ENCODE data around the gene CASP8. TPM values are rescaled to one million over a fixed set of nuclear protein-coding genes. Genes with fewer than 3 reads are reported as not detected.

CASP8 gene
- total RNA-seq (10 to 100 TPM; 12.2 to 15.1 TPM), polyA plus RNA-seq (1 to 10 TPM; 4.5 to 5.2 TPM)

DNA sequence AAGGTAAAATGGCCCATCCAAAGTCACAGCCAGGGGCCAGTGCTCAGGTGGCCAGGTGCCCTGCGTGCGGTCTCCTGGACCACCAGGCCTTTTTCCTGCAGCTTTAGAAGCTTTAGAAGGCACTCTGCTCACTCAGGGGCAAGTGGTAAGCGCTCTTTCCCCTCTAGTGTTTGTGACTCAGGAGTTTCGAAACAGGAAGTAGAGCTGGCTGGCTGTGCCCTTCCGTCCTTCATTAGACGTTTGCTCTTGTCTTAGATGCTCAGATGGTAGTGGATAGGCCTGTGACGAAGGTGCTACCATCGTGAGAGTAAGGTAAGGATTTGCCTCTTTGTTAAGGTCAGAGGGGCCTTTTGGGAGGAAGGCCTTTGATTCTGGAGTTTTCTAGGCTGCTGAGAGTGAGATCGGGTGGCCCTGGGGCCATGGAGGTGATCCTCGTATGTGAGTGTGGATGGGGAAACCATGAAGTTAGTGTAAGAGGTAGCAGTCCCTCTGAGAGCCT is at the start of gene CASP8:
Gene CASP8, plus strand, starts transcription at position 235 of the 499 bp plus-strand sequence. CDS start 5,951 bp downstream, outside the sequence.
- peak within 1 kb of the TSS in 1 of 3 donors; percentile 15 for H3K4me3 ChIP-seq (ENCODE audit: low read depth in 1 of 3, low read length in 3 of 3)
- peak within 1 kb of the TSS; percentile 44 to 75 for H3K27ac ChIP-seq (ENCODE audit: low read depth in 1 of 2, low read length in 2 of 2)
- no peaks in the 10 kb centered on the region for H3K36me3 ChIP-seq (ENCODE audit: control insufficient read depth in 4 of 4, insufficient read depth in 3 of 4, low read depth in 1 of 4, low read length in 3 of 4)
- no peaks in the 10 kb centered on the region for H3K9me3 ChIP-seq (ENCODE audit: control insufficient read depth in 4 of 4, low read length in 3 of 4)
- TF ChIP-seq MAX (IDR thresholded peaks at IDR 0.05) (no peak), JUND (IDR thresholded peaks at IDR 0.05) (no peak), TAF1 (conservative IDR thresholded peaks at IDR 0.05) (peak; percentile 34), NR2F2 (IDR thresholded peaks at IDR 0.05) (no peak), EGR1 (IDR thresholded peaks at IDR 0.05; ENCODE audit: low read depth in 2 of 2) (no peak), GABPA (IDR thresholded peaks at IDR 0.05 in 1 of 2, conservative IDR thresholded peaks at IDR 0.05 in 1 of 2) (peak in 1 of 2 donors; percentile 12), HNF4A (conservative IDR thresholded peaks at IDR 0.05) (no peak)
- TF ChIP-seq, protein P1, sequence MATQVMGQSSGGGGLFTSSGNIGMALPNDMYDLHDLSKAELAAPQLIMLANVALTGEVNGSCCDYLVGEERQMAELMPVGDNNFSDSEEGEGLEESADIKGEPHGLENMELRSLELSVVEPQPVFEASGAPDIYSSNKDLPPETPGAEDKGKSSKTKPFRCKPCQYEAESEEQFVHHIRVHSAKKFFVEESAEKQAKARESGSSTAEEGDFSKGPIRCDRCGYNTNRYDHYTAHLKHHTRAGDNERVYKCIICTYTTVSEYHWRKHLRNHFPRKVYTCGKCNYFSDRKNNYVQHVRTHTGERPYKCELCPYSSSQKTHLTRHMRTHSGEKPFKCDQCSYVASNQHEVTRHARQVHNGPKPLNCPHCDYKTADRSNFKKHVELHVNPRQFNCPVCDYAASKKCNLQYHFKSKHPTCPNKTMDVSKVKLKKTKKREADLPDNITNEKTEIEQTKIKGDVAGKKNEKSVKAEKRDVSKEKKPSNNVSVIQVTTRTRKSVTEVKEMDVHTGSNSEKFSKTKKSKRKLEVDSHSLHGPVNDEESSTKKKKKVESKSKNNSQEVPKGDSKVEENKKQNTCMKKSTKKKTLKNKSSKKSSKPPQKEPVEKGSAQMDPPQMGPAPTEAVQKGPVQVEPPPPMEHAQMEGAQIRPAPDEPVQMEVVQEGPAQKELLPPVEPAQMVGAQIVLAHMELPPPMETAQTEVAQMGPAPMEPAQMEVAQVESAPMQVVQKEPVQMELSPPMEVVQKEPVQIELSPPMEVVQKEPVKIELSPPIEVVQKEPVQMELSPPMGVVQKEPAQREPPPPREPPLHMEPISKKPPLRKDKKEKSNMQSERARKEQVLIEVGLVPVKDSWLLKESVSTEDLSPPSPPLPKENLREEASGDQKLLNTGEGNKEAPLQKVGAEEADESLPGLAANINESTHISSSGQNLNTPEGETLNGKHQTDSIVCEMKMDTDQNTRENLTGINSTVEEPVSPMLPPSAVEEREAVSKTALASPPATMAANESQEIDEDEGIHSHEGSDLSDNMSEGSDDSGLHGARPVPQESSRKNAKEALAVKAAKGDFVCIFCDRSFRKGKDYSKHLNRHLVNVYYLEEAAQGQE (IDR thresholded peaks at IDR 0.05) = no peak
- TF ChIP-seq, protein P2, sequence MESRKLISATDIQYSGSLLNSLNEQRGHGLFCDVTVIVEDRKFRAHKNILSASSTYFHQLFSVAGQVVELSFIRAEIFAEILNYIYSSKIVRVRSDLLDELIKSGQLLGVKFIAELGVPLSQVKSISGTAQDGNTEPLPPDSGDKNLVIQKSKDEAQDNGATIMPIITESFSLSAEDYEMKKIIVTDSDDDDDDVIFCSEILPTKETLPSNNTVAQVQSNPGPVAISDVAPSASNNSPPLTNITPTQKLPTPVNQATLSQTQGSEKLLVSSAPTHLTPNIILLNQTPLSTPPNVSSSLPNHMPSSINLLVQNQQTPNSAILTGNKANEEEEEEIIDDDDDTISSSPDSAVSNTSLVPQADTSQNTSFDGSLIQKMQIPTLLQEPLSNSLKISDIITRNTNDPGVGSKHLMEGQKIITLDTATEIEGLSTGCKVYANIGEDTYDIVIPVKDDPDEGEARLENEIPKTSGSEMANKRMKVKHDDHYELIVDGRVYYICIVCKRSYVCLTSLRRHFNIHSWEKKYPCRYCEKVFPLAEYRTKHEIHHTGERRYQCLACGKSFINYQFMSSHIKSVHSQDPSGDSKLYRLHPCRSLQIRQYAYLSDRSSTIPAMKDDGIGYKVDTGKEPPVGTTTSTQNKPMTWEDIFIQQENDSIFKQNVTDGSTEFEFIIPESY (IDR thresholded peaks at IDR 0.05) = no peak
- peak within 1 kb of the TSS in 1 of 2 donors; percentile 15 for H3K9ac ChIP-seq (ENCODE audit: low read depth in 1 of 2, low read length in 2 of 2)
- WGBS = 69% methylated on average over 10 of the region's 10 CpGs
- H3K27me3 ChIP-seq (ENCODE audit: control insufficient read depth in 4 of 4, insufficient read depth in 4 of 4, low read length in 3 of 4) = no peaks in the 10 kb centered on the region
- DNase-seq (ENCODE audit: low spot score) = no peak
- peaks cover 0 to 4% (median 1%) of the 10 kb centered on the region in 4 donors for H3K4me1 ChIP-seq (ENCODE audit: control insufficient read depth in 4 of 4, insufficient read depth in 4 of 4, low read length in 3 of 4)

GRCh38 chr2:201215963-201216362 is 44.4 kb upstream of the CASP8 start:
- peaks cover 6 to 15% (median 11%) of the 10 kb centered on the region in 4 donors for H3K36me3 ChIP-seq (ENCODE audit: control insufficient read depth in 4 of 4, insufficient read depth in 3 of 4, low read depth in 1 of 4, low read length in 3 of 4)
- no peaks in the 10 kb centered on the region for H3K9me3 ChIP-seq (ENCODE audit: control insufficient read depth in 4 of 4, low read length in 3 of 4)
- H3K27me3 ChIP-seq (ENCODE audit: control insufficient read depth in 4 of 4, insufficient read depth in 4 of 4, low read length in 3 of 4) = no peaks in the 10 kb centered on the region
- no peak overlapping the region for H3K27ac ChIP-seq (ENCODE audit: low read depth in 1 of 2, low read length in 2 of 2)
- no peaks in the 10 kb centered on the region for H3K4me1 ChIP-seq (ENCODE audit: control insufficient read depth in 4 of 4, insufficient read depth in 4 of 4, low read length in 3 of 4)
- H3K9ac ChIP-seq (ENCODE audit: low read depth in 1 of 2, low read length in 2 of 2) = no peak overlapping the region
- 97% methylated on average over 4 of the region's 4 CpGs for WGBS
- no peak overlapping the region for H3K4me3 ChIP-seq (ENCODE audit: low read depth in 1 of 3, low read length in 3 of 3)
- DNase-seq (ENCODE audit: low spot score) = no peak
- TF ChIP-seq, protein P3, sequence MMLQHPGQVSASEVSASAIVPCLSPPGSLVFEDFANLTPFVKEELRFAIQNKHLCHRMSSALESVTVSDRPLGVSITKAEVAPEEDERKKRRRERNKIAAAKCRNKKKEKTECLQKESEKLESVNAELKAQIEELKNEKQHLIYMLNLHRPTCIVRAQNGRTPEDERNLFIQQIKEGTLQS (IDR thresholded peaks at IDR 0.05) = no peak
- TF ChIP-seq, protein P1 (IDR thresholded peaks at IDR 0.05) = no peak
- TF ChIP-seq GABPA (IDR thresholded peaks at IDR 0.05 in 1 of 2, conservative IDR thresholded peaks at IDR 0.05 in 1 of 2) (no peak), HNF4A (conservative IDR thresholded peaks at IDR 0.05) (no peak), NR2F2 (IDR thresholded peaks at IDR 0.05) (no peak), EGR1 (IDR thresholded peaks at IDR 0.05; ENCODE audit: low read depth in 2 of 2) (no peak), CTCF (IDR thresholded peaks at IDR 0.05; ENCODE audit: low read depth, low read length, missing input control) (no peak), RAD21 (IDR thresholded peaks at IDR 0.05) (no peak), YY1 (IDR thresholded peaks at IDR 0.05) (no peak), TAF1 (conservative IDR thresholded peaks at IDR 0.05) (no peak), SP1 (IDR thresholded peaks at IDR 0.05) (no peak), HNF4G (IDR thresholded peaks at IDR 0.05) (no peak), RXRA (IDR thresholded peaks at IDR 0.05) (no peak), MAX (IDR thresholded peaks at IDR 0.05) (no peak)
- TF ChIP-seq, protein P2 (IDR thresholded peaks at IDR 0.05) = no peak
